Stimulated activated CD4-positive, alpha-beta T cell treated with anti-CD3 and anti-CD28 coated beads, Interleukin-4, amount 100 ng/mL, for 4 hours (primary cell): Measurements from ENCODE around the gene CUX1.

Experiments used
- DNase-seq, 2 experiments: peaks; one replicate each; pipeline ENCODE4 v3.0.0-alpha.2; 2020

Gene CUX1

DNA sequence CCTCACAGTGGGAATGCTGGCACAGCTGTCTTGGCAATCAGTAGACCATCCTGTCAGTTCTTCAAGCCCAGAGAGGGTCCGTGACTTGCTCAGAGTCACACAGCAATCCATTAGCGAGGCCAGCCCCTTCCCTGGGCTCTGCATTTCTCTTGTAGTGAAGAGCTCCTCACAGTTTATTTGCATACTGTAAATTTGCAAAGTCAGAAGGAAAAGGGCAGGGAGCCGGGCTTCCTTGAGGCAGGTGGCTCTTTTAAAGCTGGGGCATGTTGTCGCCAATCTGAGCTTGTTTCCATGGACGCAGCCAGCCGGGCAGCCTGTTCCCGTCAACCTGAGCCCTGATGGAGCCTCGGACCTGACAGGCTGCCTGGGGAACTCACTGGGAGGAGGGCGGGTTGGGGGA lies 123.4 kb downstream of the CUX1 start:
- no peak for DNase-seq

DNA sequence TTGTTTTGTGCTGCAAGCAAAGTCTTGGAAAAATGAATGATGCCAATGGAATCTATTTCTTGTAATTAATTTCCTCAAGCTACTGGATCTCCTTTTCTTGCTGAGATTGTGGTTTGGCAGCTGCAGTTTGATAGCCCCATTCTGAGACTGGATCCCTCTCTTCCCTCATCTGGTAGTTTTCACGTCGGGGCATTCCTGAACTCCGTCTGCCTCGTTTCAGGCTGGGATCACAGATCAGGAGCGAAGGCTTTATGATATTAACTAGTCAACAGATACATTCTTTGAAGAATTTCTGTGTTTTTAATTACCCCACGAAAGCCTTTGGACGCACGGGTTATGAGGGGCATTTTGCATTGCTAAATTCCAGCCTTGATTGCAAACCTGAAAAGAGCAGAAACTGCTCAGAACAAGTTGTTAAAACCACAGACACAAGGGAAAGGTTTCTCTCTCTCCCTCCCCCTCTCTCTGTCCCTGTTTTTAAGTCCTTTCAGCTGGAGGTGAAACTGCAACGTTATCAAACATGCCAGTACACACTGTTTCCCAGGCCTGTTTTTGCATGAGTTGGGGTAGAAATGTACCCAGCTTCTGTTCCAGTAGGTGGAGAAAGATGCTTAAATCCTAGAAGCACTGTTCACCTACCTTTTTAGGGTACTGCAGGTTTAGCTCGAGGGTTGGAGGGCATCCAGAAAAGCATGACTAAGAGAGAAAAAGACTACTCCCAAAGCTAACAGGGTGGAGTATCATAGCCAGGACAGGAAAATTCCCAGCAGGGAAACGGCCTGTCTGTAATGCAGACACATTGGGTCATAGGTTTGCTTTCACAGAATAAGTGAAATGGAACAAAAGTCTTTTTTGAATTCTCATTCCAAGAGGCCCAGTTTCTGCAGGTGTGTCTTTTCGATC lies 124.3 kb downstream of the CUX1 start:
- no peak for DNase-seq

GRCh38 chr7:101942603-101943210 lies 125.3 kb downstream of the CUX1 start:
- no peak for DNase-seq

- DNase-seq = no peak
Measured at GRCh38 chr7:101943306-101943705, 125.9 kb downstream of the CUX1 start.

GRCh38 chr7:101943889-101944600 lies 126.6 kb downstream of the CUX1 start:
- no peak for DNase-seq

GRCh38 chr7:101944611-101945010 lies 127.2 kb downstream of the CUX1 start:
- DNase-seq = no peak

- DNase-seq = no peak
Measured at GRCh38 chr7:101945034-101945758, 127.8 kb downstream of the CUX1 start.

DNA sequence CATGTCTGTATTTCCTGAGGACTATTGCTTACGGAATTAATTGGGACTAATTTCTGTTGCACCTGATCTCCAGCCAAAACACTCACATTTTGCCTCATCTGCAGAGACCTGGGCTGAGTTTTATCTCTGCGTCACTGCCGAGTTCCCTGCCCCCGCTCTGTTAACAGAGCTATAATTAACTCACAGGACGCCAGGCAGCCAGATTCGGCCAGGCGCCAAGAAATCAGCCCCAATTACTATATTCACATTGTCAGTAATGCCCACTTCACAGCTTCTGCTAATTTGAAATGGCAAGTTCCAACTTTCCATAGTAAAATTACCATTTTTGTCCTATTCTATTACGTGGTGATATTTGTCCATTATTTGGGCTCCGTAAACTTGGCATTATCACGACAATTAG lies 130.5 kb downstream of the CUX1 start:
- DNase-seq = no peak

GRCh38 chr7:101948650-101949049 lies 131.2 kb downstream of the CUX1 start:
- DNase-seq = no peak

DNA sequence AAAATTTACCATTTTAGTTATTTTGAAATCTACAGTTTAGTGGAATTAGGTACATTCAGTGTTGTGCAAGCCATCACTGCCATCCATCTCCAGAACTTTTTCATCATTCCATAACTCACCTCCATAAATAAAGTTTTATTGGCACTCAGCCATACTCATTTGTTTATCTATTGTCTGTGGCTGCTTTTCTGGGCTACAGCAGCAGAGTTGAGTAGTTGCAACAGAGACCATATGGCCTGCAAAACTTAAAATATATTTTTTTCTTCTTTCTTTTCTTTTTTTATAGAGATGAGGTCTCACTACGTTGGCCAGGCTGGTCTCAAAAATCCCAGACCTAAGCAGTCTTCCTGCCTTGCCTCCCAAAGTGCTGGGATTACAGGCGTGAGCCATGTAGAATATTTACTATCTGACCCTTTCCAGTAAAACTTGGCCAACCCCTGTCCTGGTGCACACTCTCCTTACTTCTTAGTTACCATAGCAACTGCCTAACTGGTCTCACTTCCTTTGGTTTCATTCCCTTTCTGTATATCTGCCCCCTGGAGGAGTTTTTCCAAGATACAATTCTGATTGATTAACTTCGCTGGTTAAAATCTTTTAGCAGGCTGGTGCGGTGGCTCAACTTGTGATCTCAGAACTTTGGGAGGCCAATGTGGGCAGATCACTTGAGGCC lies 133.2 kb downstream of the CUX1 start:
- no peak for DNase-seq

- DNase-seq = no peak
Measured at GRCh38 chr7:101951757-101952156, 134.3 kb downstream of the CUX1 start.

GRCh38 chr7:101952355-101953247 lies 135.2 kb downstream of the CUX1 start:
- no peak for DNase-seq

DNA sequence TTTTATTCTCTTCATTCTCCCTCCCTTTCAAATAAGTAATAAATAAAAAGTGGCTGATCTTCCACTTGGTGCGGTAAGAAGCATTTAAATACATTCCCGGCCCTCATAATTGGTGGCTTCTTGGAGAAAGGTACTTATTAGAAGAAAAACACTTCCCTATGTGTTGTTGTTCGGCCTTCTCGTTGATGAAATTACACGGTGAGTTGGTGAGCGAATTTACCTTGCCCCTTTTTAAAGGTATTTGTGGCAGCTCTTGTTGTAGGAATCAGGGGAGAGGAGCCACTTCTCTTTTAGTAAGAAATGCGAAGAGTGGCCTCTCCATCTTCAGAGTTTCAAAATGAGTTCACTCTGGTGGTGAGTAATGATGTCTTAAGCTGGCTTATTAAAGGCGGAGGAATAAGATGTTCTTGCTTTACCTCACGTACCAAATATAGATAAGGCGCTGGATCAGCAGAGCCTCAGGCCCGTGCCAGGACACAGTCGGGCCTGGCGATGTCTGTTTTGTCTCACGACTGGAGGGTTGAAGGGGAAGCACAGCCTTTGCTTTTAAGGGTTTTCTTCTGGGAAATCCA lies 135.9 kb downstream of the CUX1 start:
- DNase-seq = no peak

- DNase-seq = no peak
Measured at GRCh38 chr7:101954499-101954898, 137.1 kb downstream of the CUX1 start.

DNA sequence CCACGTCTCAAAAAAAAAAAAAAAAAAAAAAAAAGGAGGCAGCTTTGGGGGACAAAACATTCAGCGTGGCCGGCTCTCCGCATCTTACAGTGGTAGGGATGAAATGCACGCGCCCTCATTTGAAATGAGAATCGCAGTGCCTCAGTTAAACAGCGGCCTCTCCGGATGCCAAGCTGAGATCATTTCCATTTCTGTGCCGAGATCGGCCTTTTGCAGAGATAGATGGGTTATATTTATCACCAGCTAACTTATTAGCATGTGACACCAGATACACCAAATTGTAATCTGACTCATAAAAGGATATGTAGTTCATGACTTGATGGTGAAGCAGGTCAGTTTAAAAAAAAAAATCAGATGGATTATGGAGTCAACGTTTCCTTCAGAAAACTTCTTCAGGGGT lies 138.7 kb downstream of the CUX1 start:
- DNase-seq = no peak

DNA sequence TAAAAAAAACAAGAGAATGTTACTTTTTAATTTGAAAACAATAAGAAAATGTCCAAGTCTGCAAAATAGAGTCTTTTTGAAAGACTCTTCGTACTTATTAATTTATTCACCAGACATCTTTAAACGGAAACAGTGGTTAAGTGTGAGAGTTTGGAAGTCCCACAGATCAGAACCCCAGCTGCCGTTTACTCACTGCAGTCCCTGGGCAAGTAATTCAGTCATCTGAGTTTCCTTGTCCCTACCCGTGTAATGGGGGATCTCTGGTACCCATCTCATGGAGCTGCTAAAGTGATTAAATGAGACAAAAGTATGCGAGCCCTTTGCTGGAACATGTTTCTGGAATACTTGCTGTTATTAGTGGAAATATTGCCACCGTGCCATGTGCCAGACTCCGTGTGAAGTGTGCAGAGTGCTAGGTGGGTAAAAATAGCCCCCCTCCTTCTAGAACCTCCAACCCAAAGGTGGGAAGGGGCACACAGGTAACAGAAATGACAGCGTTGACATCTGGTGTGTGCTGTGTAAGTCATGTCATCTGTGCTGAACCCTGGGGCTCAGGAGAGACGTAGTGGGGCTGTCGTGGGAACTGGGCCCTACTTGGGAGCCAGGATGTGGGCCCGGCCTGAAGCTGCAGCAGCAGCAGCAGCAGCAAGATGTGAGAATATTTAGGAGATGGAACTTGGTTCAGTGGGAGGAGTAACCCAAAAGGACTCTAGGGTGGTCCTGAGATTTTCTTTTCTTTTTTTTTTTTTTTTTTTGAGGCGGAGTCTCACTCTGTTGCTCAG lies 140.5 kb downstream of the CUX1 start:
- DNase-seq = no peak

DNA sequence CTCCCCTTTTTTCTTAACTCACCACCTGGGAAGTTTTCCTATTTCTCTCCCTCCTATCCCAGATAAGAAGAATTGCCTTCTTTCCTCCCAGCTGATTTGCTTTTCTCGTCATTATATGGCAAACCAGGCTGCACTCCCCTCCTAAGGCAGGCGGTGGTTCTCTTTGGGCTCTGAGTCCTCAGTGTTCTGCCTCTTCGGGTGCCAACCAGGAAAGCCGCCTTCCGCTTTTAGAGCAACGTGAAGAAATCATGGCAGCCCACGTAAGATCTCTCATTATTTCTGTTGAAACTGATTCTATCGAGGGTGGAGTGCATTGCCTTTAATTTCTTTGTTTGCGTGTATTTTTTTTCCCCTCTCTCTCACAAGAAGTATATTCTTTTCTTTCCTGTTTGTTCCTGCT lies 141.9 kb downstream of the CUX1 start:
- DNase-seq = no peak

GRCh38 chr7:101959829-101960228 lies 142.4 kb downstream of the CUX1 start:
- DNase-seq = no peak

- DNase-seq = no peak
Measured at GRCh38 chr7:101960323-101960722, 142.9 kb downstream of the CUX1 start.

- DNase-seq = no peak
Measured at GRCh38 chr7:101960985-101961708, 143.7 kb downstream of the CUX1 start.
